Measurements from ENCODE around the gene AGR2.
A peak's percentile ranks its signal among the peaks of the same experiment; 100 is the strongest.

Gene AGR2

DNA sequence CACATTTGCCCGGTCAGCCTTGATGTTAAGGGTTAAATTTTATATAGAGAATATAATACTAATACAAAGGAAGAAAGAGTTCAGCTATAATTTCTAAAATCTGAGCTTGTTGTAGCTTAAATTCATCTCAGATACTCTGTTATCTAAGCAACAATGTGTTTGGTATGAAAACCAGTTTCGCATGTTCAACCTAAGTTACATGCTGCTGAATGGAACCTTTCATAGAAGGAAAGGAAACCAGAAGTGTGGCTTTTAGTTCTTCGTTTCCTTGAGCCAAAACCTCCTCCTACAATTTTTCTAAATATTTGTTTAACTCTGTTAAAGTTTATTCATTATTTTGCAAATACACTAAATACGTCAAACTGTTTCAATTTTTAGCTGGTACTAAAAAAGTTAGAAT lies 18.5 kb downstream of the AGR2 start:
- TF ChIP-seq, protein P1, sequence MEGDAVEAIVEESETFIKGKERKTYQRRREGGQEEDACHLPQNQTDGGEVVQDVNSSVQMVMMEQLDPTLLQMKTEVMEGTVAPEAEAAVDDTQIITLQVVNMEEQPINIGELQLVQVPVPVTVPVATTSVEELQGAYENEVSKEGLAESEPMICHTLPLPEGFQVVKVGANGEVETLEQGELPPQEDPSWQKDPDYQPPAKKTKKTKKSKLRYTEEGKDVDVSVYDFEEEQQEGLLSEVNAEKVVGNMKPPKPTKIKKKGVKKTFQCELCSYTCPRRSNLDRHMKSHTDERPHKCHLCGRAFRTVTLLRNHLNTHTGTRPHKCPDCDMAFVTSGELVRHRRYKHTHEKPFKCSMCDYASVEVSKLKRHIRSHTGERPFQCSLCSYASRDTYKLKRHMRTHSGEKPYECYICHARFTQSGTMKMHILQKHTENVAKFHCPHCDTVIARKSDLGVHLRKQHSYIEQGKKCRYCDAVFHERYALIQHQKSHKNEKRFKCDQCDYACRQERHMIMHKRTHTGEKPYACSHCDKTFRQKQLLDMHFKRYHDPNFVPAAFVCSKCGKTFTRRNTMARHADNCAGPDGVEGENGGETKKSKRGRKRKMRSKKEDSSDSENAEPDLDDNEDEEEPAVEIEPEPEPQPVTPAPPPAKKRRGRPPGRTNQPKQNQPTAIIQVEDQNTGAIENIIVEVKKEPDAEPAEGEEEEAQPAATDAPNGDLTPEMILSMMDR (conservative IDR thresholded peaks at IDR 0.05): no peak
- peak overlapping the region; percentile 84 for H3K27ac ChIP-seq

DNA sequence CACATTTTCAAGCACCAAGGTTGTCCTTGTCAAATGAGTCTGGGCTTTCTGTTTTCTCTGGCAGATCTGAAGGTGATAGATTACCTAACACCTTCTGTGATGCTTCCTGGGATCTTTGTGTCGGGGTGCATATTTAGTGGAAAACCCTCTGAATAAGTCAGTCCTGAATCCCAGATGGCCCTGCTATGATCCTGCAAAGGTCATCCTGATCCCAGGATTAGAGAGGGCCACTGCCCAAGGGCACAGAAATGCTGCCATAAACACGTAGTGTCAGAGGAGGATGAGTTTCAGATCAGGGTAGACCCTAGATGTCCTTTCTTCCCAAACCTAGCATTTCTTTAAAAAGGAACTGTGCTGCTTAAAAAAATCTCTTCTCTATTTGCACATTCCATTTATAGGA lies 19.0 kb downstream of the AGR2 start:
- peak overlapping the region; percentile 84 for H3K27ac ChIP-seq
- TF ChIP-seq, protein P1 (conservative IDR thresholded peaks at IDR 0.05): no peak

DNA sequence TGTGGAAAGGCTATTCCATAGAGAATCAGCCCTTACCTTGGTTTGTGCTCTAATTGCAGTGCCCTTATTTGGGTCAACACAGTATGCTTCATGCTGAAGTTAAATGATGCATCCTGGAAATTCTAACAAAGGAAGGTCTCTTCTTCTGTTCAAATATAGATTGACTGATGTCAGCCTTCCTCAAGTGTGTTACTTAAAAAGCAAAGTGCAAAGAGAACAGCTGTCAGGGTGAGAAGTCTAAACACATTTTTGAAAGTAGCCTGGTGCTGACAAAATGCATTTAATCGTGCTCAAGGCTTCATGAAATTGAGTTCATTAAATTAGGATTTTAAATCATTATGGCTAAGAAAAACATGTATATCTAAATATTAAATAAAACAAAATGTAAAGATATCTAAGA lies 19.5 kb downstream of the AGR2 start:
- peak overlapping the region; percentile 84 for H3K27ac ChIP-seq
- TF ChIP-seq, protein P1 (conservative IDR thresholded peaks at IDR 0.05): no peak

DNA sequence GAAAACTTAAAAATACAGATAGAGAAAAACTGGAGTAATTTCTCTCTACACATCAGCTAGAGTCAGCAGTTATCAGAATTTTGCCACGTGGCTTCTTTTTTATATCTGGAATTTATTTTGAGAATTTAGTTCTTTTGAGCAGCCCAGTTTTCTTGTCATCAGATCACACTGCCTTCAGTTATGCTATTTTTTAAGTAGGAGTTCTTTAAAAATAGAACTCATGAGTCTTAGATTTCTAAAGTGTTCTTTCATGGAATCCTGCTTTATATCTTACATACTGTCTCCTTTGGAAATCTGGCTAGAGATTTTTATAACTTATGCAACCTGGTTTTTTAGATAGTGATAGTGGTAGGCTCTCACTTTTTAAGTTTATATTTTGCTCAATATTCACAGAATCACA lies 24.2 kb downstream of the AGR2 start:
- TF ChIP-seq, protein P1 (conservative IDR thresholded peaks at IDR 0.05): no peak
- H3K27ac ChIP-seq: no peak overlapping the region

DNA sequence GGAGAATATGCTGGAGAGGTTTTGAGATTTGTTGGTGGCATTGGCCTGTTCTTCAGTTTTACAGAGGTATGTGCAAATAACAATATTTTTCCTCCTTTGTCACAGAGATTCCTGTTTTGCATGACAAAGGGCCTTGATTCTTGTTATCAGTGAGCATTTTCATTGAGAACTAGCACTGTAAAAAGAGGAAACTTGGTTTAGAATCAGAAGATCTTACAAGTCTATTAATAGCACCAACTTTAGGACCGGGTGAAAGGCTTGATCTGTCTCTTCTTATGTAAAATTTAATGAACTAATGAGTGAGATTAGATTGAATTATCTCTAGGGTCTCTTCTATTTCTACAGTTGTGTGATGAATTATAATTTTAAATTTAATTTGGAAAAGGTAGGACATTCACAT lies 25.7 kb downstream of the AGR2 start:
- TF ChIP-seq, protein P1 (conservative IDR thresholded peaks at IDR 0.05): no peak
- H3K27ac ChIP-seq: no peak overlapping the region

DNA sequence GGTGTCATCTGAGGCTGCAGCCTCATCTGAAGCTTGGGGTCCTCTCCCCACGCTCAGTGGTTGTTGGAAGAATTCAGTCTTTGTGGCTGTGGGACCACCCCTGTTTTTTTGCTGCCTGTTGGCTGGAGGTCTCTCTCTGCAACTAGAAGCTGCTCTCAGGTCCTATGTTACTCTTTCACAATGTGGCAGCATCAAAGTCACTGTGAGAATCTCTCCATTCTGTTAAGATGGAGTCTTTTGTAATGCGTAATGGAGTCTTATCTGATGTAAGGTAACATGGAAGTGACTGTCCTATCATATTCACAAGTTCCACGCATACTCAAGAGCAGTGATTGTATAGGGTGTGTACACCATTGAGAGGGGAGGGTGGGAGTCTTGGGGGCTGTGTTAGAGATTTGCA lies 26.3 kb downstream of the AGR2 start:
- TF ChIP-seq, protein P1 (conservative IDR thresholded peaks at IDR 0.05): no peak
- H3K27ac ChIP-seq: no peak overlapping the region

DNA sequence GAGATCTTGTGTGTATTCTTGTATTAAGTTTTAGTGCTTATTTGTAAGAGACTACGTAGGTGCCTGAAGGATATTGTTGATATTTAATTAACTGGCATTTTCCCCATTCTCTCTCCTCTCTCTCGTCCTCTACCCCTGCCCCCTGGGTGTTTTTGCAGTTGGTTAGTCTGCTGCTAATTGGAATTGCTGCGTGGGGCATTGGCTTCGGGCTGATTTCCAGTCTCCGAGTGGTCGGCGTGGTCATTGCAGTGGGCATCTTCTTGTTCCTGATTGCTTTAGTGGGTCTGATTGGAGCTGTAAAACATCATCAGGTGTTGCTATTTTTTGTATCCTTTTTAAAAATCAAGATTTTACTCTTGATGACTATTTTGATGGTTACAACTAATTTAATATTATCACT lies 28.7 kb downstream of the AGR2 start:
- H3K27ac ChIP-seq: no peak overlapping the region
- TF ChIP-seq, protein P1 (conservative IDR thresholded peaks at IDR 0.05): no peak

DNA sequence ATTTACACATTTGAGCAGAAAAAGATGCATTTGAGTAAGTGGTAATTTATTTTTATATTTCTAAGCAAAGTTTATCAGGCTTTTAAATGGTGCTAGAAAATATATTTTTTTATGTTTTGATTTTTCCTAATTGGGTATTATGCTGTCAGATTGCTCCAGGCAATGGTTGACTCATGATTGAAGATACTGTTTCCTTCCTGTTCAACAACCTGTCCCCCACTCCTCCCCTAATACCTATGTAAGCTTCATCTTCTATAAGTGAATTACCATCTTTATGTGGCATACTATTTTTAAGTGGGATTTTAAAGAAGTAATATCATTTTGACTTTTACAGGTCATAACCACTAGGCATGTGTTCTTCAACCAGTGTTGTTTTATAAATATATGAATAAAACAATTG lies 29.8 kb downstream of the AGR2 start:
- TF ChIP-seq, protein P1 (conservative IDR thresholded peaks at IDR 0.05): no peak
- H3K27ac ChIP-seq: no peak overlapping the region

Data from VCaP (cell line).